CD4-positive, alpha-beta T cell treated with Interleukin-15 for 4 hours (primary cell): ENCODE measurements around the gene CHEK1.
"Not testable (repeated sequence)": the region's sequence is repeated elsewhere in the genome, so short reads cannot be mapped to it uniquely, and the experiment has no call there.

Source experiments
- DNase-seq: peaks from one replicate; pipeline ENCODE4 v3.0.0-alpha.2; 2020; ENCODE audit warnings: low spot score

The CHEK1 gene

DNA sequence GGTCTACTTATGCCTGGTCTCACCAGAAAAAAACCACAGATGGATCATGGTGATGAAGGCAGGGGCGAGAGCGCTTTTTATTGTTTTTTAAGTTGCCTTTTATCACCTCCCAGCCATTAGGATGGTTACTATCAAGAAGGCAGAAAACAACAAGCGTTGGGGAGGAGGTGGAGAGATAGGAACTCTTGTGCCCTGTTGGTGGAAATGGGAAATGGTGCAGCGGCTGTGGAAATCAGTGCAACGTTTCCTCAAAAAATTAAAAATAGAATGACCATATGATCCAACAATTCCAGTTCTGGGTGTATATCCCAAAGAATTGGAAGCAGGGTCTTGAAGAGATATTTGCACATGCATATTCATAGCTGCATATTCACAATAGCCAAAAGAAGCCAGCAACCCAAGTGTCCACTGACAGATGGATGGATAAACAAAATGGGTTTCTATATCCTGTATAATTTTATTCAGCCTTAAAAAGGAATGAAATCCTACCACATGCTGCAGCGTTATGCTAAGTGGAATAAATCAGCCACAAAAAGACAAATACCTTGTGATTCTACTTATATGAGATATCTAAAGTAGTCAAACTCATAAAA is 76.2 kb downstream of the CHEK1 start:
- DNase-seq = no peak

DNA sequence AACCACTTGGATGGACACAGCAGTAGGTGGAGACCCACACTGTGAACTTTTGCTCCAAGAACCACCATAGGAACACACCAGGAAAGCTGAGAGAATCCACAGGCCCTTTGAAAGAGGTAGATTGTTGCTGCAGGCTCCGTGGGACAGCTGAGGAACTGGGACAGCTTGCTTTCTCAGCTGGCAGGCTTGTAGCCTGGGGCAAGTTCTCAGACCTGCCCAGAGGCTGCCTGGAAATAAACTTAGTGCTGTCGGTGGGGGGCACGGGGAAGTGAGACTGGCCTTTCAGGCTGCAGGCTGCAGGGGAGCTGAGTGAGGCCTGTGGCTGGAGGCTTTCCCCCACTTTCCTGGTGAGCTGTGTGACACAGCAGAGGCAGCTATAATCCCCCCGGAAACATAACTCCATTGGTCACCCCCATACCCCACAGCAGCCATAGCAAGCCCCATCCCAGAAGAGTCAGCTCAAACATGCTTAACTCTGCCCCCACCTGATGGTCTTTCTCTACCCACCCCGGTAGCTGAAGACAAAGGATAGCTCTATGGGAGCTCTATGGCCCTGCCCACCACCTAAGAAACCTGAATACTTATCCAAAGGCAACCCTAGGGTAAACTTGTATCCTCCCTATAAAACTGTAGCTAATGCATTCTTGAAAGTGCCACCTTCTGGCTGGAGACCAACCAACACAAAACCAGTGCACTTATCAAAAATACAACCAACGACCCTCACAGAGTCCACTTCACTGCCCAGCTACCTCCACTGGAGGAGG is 77.1 kb downstream of the CHEK1 start:
- DNase-seq = no peak

DNA sequence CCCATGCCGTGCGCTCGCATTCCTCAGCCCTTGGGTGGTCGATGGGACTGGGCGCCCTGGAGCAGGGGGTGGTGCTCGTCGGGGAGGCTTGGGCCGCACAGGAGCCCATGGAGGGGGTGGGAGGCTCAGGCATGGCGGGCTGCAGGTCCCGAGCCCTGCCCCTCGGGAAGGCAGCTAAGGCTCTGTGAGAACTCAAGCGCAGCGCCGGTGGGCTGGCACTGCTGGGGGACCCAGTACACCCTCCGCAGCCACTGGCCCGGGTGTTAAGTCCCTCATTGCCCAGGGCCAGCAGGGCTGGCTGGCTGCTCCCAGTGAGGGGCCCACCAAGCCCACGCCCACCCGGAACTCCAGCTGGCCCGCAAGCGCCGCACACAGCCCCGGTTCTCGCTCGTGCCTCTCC is 79.7 kb downstream of the CHEK1 start:
- not testable (repeated sequence) for DNase-seq

DNA sequence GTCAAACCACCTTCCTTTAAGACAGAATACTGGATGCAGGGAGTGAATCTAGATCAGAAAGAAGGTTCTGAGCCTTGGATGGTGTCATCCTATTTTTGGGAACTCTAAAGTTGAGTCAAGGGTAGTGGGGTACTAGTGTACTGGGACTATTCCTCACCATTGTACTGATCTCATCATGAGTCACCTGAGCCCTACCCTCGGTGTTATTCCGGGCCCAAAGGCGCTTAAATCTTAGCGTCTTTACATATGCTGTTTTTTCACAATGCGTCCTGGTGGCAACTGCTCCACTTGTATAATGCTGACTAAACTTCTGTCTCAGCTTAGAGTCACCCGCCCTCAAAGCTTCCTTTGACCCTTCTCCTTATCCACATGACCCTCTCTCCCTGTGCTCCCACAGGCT is 95.8 kb downstream of the CHEK1 start:
- no peak for DNase-seq

DNA sequence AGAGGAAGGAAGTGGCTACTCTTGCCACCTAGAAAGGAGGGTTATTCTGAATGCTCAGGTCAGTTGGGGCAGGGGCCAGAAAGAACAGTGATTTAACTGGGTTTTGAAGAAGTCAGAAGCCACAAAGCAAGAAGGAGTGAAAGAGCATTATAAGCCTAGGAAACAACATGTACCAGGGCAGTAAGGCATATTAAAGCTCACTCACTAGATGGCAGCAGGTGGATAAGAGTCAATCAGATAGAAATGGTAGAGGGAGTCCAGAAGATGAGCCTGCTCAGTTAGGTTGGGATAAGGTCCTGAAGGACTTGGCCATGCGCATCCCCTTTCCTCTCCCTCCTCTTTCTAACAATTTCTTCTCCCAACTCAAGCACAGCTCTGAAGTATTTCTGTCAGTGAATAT is 99.2 kb downstream of the CHEK1 start:
- no peak for DNase-seq
